OCI-LY1 (cell line): ENCODE results near the gene DUSP14.

Experiments
- CTCF ChIP-seq: fragments of 200-600 bp; sonication (generic), shearing (Covaris generic); IDR thresholded peaks from 2 replicates; pipeline ENCODE4 v1.5.1; 2017; ENCODE audit warnings: mild to moderate bottlenecking, antibody characterized with exemption, low read length, moderate library complexity, mixed read lengths
- EZH2 ChIP-seq: fragments of 200-600 bp; sonication (generic), shearing (Covaris generic); IDR thresholded peaks from 2 replicates; pipeline ENCODE4 v1.8.0; 2017; ENCODE audit warnings: borderline replicate concordance, mixed run types, mild to moderate bottlenecking, antibody characterized with exemption, low read length, moderate library complexity, mixed read lengths

- no peak for TF ChIP-seq CTCF
- TF ChIP-seq EZH2: no peak
Observed at GRCh38 chr17:37562016-37562745, 72.5 kb downstream of the DUSP14 start.
